Measurements from ENCODE around the gene E2F7. TPM values are rescaled to one million over a fixed set of nuclear protein-coding genes. Genes with fewer than 3 reads are reported as not detected.

Gene E2F7
- total RNA-seq, 1 experiment from 2014 or later: 40.2 TPM

DNA sequence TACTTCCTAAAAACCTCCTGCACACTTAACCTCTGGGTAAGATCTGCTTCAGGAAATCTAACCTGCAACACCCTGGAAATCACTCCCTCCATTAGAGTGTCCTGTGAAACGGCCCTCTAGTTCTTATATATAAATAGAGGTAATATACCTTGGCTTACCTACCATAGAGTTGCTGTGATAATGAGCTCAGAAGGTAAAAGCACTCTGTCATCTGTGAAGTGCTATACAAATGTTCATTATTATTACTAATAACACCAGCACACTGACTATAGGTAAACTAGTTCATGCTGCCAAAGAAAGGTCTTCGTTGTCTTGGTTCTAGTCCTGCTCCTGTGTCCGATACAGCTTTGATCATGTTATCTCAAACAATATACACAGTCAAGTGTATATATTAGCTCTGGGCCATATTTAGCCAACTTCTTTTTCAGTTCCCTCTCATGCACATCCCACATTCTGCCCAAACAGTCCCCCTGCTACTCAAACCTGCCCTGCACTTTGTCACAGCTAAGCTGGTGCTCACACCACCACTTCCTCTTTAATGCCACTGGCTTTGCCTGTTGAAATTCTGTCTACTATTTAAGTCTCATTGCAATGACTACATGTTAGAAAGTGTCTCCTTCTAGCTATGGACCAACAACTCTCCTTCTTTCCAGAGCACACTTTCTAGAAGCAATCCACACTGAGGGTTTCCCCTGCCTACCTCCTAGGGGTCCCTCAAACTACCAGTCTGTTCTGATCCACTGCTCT lies 5.1 kb downstream of the E2F7 start:
- no peak for DNase-seq
- Mint-ChIP-seq H3K27ac (ENCODE audit: unreplicated experiment) (peak overlapping the region; percentile 40), H3K9me3 (ENCODE audit: low read depth, unreplicated experiment) (no peaks in the 10 kb centered on the region), H3K4me3 (ENCODE audit: low read depth, unreplicated experiment) (peak overlapping the region; percentile 2), H3K4me1 (ENCODE audit: low read depth, unreplicated experiment) (peaks cover 41% of the 10 kb centered on the region), H3K27me3 (ENCODE audit: unreplicated experiment) (no peaks in the 10 kb centered on the region), H3K36me3 (ENCODE audit: insufficient read depth, unreplicated experiment) (peaks cover 91% of the 10 kb centered on the region)
- CTCF ChIA-PET: interaction anchor here (0.6 kb wide), 1 partner anchor 223 kb away, joined by 4 read pairs; no protein-coding TSS in a partner anchor
- intact Hi-C loops (cut with micrococcal nuclease; ENCODE audit: unreplicated experiment): loop anchor here (5.0 to 10.0 kb wide), 4 partner anchors 62 to 544 kb away; no protein-coding TSS in a partner anchor
- no TSS peak for BruUV-seq (replicated peaks)
- TF ChIP-seq CTCF (IDR thresholded peaks at IDR 0.05; ENCODE audit: unreplicated experiment): no peak

GRCh38 chr12:77058740-77059139 lies 6.6 kb downstream of the E2F7 start:
- Mint-ChIP-seq H3K27ac (ENCODE audit: unreplicated experiment) (no peak overlapping the region), H3K4me1 (ENCODE audit: low read depth, unreplicated experiment) (peaks cover 44% of the 10 kb centered on the region), H3K36me3 (ENCODE audit: insufficient read depth, unreplicated experiment) (peaks cover 80% of the 10 kb centered on the region), H3K4me3 (ENCODE audit: low read depth, unreplicated experiment) (no peak overlapping the region), H3K27me3 (ENCODE audit: unreplicated experiment) (no peaks in the 10 kb centered on the region), H3K9me3 (ENCODE audit: low read depth, unreplicated experiment) (no peaks in the 10 kb centered on the region)
- intact Hi-C loops (cut with micrococcal nuclease; ENCODE audit: unreplicated experiment): no loop called here
- CTCF ChIA-PET: interaction anchor here (0.9 kb wide), 1 partner anchor 48 kb away, joined by 4 read pairs; no protein-coding TSS in a partner anchor
- no TSS peak for BruUV-seq (replicated peaks)
- DNase-seq: no peak
- no peak for TF ChIP-seq CTCF (IDR thresholded peaks at IDR 0.05; ENCODE audit: unreplicated experiment)

GRCh38 chr12:77054851-77055250 lies 10.5 kb downstream of the E2F7 start:
- Mint-ChIP-seq H3K27ac (ENCODE audit: unreplicated experiment) (no peak overlapping the region), H3K27me3 (ENCODE audit: unreplicated experiment) (no peaks in the 10 kb centered on the region), H3K36me3 (ENCODE audit: insufficient read depth, unreplicated experiment) (peaks cover 53% of the 10 kb centered on the region), H3K9me3 (ENCODE audit: low read depth, unreplicated experiment) (no peaks in the 10 kb centered on the region), H3K4me3 (ENCODE audit: low read depth, unreplicated experiment) (no peak overlapping the region), H3K4me1 (ENCODE audit: low read depth, unreplicated experiment) (peaks cover 34% of the 10 kb centered on the region)
- intact Hi-C loops (cut with micrococcal nuclease; ENCODE audit: unreplicated experiment): loop anchor here (5.0 kb wide), 1 partner anchor 97 kb away; no protein-coding TSS in a partner anchor
- BruUV-seq (replicated peaks): no TSS peak
- no peak for DNase-seq
- TF ChIP-seq CTCF (IDR thresholded peaks at IDR 0.05; ENCODE audit: unreplicated experiment): no peak
- CTCF ChIA-PET: interaction anchor here (0.7 kb wide), 1 partner anchor 100 kb away, joined by 5 read pairs; no protein-coding TSS in a partner anchor

DNA sequence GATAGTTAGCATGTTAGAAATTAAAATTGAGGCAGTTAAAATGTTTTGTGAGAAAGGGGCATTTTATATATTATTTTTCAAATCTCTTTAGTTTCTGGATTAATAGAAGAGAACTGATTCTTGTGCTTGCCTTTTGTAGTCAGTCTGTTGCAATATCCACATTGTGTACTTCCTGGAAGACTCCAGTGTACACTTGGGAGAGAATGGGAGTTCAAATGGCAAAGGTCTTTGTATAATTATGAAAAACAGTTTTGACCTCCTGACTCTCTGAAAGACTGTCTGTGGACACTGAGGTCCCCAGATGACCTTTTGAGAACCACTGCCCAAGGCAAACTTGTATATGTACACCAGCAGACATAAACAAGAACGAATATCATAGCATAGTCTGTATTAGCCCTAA lies 12.1 kb downstream of the E2F7 start:
- BruUV-seq (replicated peaks): no TSS peak
- no peak overlapping the region for H3K27ac Mint-ChIP-seq (ENCODE audit: unreplicated experiment)
- no peak for TF ChIP-seq CTCF (IDR thresholded peaks at IDR 0.05; ENCODE audit: unreplicated experiment)
- H3K27me3 Mint-ChIP-seq (ENCODE audit: unreplicated experiment): no peaks in the 10 kb centered on the region
- DNase-seq: no peak
- CTCF ChIA-PET: interaction anchor here (0.6 kb wide), 1 partner anchor 69 kb away, joined by 3 read pairs; no protein-coding TSS in a partner anchor
- no peaks in the 10 kb centered on the region for H3K9me3 Mint-ChIP-seq (ENCODE audit: low read depth, unreplicated experiment)
- peaks cover 56% of the 10 kb centered on the region for H3K36me3 Mint-ChIP-seq (ENCODE audit: insufficient read depth, unreplicated experiment)
- no peak overlapping the region for H3K4me3 Mint-ChIP-seq (ENCODE audit: low read depth, unreplicated experiment)
- peaks cover 31% of the 10 kb centered on the region for H3K4me1 Mint-ChIP-seq (ENCODE audit: low read depth, unreplicated experiment)
- intact Hi-C loops (cut with micrococcal nuclease; ENCODE audit: unreplicated experiment): loop anchor here (5.0 kb wide), 1 partner anchor 99 kb away; no protein-coding TSS in a partner anchor
